Heart left ventricle (tissue), 16 donors: ENCODE results near the gene EHMT1. TPM values are rescaled to one million over a fixed set of nuclear protein-coding genes. Genes with fewer than 3 reads are reported as not detected.

Source experiments
- ATAC-seq, 4 donors: fragments of 200-7000 bp; cut with Tn5 transposase; one replicate each; pipeline ENCODE4 v1.9.1; 2020 to 2022; ENCODE audit warnings: moderate library complexity in 4 of 4, mild to moderate bottlenecking in 3 of 4, moderate number of reproducible peaks in 1 of 4
- DNase-seq, 5 donors: peaks; one replicate each; pipeline ENCODE4 v3.0.0-alpha.2; 2020
- H3K27ac ChIP-seq, 12 donors: fragments of 200-600 bp; sonication (generic) in 4 of 12; one replicate each; pipeline versions ENCODE4 v1.5.0 to v1.8.0; 2016 to 2022; ENCODE audit warnings: mild to moderate bottlenecking in 2 of 12
- H3K27me3 ChIP-seq, 9 donors: fragments of 200-600 bp; sonication (generic) in 2 of 9; one replicate each; pipeline versions ENCODE4 v1.5.1 to v1.8.0; 2016 to 2022; ENCODE audit warnings: mild to moderate bottlenecking in 3 of 9
- H3K36me3 ChIP-seq, 9 donors: fragments of 200-600 bp; sonication (generic) in 2 of 9; one replicate each; pipeline versions ENCODE4 v1.5.0 to v1.8.0; 2018 to 2022; ENCODE audit warnings: mild to moderate bottlenecking in 2 of 9
- H3K4me1 ChIP-seq, 12 donors: fragments of 200-600 bp; sonication (generic) in 4 of 12; one replicate each; pipeline versions ENCODE4 v1.5.0 to v1.8.0; 2016 to 2022; ENCODE audit warnings: mild to moderate bottlenecking in 3 of 12
- H3K4me3 ChIP-seq, 12 donors: fragments of 200-600 bp; sonication (generic) in 4 of 12; one replicate each; pipeline versions ENCODE4 v1.5.0 to v1.8.0; 2017 to 2022; ENCODE audit warnings: mild to moderate bottlenecking in 9 of 12, moderate library complexity in 4 of 12
- H3K9me3 ChIP-seq, 12 donors: fragments of 200-600 bp; sonication (generic) in 4 of 12; one replicate each; pipeline versions ENCODE4 v1.5.0 to v1.8.0; 2016 to 2022; ENCODE audit warnings: mild to moderate bottlenecking in 1 of 12
- POLR2A ChIP-seq, 2 donors: fragments of 450-650 bp; IDR thresholded peaks; one replicate each; pipeline ENCODE4 v1.6.1; 2017; ENCODE audit warnings: antibody characterized with exemption in 2 of 2, mild to moderate bottlenecking in 2 of 2, moderate library complexity in 2 of 2
- WGBS, 4 donors: extraction: QIAGEN DNeasy Blood & Tissue Kit in 2 of 4; methylation state at CpG; one replicate each; pipeline versions ENCODE4 v1.1.5 to v1.1.7; 2013 to 2018; 5-methylcytosine and 5-hydroxymethylcytosine counted together
- intact Hi-C, 10 donors: fragments of 100-400 bp; cut with DNase I; formaldehyde crosslinking; loops; one replicate each; pipeline versions ENCODE4 v1.11.1 to v1.14.2; 2022
- polyA plus RNA-seq, 2 donors: library from polyadenylated mRNA; stranded (reverse); fragments of 200-250 nt; gene quantifications; one replicate each; pipeline ENCODE4 v1.2.3, GENCODE V29; 2013
- total RNA-seq, 9 donors: library from RNA; depleted of rRNA in 2 of 9; stranded (reverse); fragments of >200 nt in 2 of 9; fragmentation: NEBNext Ultra II Directional in 3 of 9; extraction: Animal tissue kit (Norgen Biotek cat#: 25700) in 3 of 9; gene quantifications; one replicate each; pipeline versions ENCODE4 v1.1.0 to v1.2.4, GENCODE V29; 2016 to 2023
- TF ChIP-seq, protein P1 (sequence below), 12 donors: fragments of 200-600 bp; sonication (generic) in 4 of 12; IDR thresholded peaks; one replicate each; pipeline versions ENCODE4 v1.5.0 to v1.8.0; 2018 to 2022; ENCODE audit warnings: antibody characterized with exemption in 12 of 12, mild to moderate bottlenecking in 5 of 12
- donor health status: ischemic (EF 13 %, LVEDD 7.1; RV severe dilation, severe dysfunction).
- donor health status: healthy with polysubstance abuse.
- donor health status: DM: no; HTN: yes; CAD: no.
- donor health status: DM: no; HTN: no; CAD: no.
- donor health status: ischemic (EF 25% LVEDD 6.9; RV normal size, moderate dysfunction).
- donor health status: ischemic (EF 25% LVEDD 5.7; RV mildly dilated, moderate dysfunction).
- donor health status: healthy.
- donor health status: DM: yes; HTN: yes; CAD: no.
- donor health status: ischemic (EF 35%, LVEDD 5.7; RV mildly dilated, moderate dysfunction).
- donor health status: nonischemic (EF 11% LVEDD 7.7; RV severe dilation, severe dysfunction).
- donor health status: DM: yes; HTN: yes; CAD: no.
- donor health status: PGD.
- donor health status: ischemic (EF 29% LVEDD 5.4; RV normal size, mild dysfunction).
- donor health status: nonischemic (EF 23%, LVEDD 6.1; RV moderate dilation, normal function).

Gene EHMT1
- total and polyA plus RNA-seq, 11 donors = 24.5 to 55.9 (median 28.9) TPM

DNA sequence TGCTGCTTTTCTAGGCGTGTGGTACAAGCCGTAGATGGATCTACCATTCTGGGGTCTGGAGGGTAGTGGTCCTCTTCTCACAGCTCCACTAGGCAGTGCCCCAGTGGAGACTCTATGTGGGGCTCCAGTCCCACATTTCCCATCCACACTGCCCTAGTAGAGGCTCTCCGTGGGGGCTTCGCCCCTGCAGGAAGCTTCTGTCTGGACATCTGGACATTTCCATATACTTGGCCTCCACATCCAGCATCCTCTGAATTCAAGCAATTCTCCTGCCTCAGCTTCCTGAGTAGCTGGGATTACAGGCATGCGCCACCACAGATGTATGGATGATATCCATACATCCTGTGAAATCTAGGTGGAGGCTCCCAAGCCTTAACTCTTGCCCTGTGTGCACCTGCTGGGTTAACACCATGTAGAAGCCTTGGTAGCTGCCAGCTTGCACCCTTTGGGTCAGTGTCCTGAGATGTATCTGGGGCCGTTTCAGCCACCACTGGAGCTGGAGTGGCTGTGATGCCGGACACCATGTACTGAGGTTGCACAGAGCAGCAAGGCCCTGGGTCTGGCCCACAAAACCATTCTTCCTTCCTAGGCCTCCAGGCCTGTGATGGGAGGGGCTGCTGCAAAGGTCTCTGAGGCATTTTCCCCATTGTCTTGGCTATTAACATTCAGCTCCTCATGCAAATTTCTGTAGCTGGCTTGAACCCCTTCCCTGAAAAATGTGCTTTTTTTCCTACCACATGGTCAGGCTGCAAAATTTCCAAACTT is 84.0 kb downstream of the EHMT1 start:
- Histone ChIP-seq H3K9me3 (peaks cover 0 to 15% (median 6%) of the 10 kb centered on the region in 12 donors), H3K4me1 (peaks cover 0 to 26% (median 3%) of the 10 kb centered on the region in 12 donors), H3K36me3 (no peaks in the 10 kb centered on the region), H3K4me3 (no peak overlapping the region), H3K27me3 (no peaks in the 10 kb centered on the region), H3K27ac (no peak overlapping the region)
- ATAC-seq = no peak
- TF ChIP-seq, protein P1, sequence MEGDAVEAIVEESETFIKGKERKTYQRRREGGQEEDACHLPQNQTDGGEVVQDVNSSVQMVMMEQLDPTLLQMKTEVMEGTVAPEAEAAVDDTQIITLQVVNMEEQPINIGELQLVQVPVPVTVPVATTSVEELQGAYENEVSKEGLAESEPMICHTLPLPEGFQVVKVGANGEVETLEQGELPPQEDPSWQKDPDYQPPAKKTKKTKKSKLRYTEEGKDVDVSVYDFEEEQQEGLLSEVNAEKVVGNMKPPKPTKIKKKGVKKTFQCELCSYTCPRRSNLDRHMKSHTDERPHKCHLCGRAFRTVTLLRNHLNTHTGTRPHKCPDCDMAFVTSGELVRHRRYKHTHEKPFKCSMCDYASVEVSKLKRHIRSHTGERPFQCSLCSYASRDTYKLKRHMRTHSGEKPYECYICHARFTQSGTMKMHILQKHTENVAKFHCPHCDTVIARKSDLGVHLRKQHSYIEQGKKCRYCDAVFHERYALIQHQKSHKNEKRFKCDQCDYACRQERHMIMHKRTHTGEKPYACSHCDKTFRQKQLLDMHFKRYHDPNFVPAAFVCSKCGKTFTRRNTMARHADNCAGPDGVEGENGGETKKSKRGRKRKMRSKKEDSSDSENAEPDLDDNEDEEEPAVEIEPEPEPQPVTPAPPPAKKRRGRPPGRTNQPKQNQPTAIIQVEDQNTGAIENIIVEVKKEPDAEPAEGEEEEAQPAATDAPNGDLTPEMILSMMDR (IDR thresholded peaks at IDR 0.05) = no peak
- no peak for TF ChIP-seq POLR2A (IDR thresholded peaks at IDR 0.05)
- WGBS, 4 donors = 92 to 100% (median 99%) methylated on average over 6 to 7 of the region's 7 CpGs
- intact Hi-C loops = no loop called here
- no peak for DNase-seq

DNA sequence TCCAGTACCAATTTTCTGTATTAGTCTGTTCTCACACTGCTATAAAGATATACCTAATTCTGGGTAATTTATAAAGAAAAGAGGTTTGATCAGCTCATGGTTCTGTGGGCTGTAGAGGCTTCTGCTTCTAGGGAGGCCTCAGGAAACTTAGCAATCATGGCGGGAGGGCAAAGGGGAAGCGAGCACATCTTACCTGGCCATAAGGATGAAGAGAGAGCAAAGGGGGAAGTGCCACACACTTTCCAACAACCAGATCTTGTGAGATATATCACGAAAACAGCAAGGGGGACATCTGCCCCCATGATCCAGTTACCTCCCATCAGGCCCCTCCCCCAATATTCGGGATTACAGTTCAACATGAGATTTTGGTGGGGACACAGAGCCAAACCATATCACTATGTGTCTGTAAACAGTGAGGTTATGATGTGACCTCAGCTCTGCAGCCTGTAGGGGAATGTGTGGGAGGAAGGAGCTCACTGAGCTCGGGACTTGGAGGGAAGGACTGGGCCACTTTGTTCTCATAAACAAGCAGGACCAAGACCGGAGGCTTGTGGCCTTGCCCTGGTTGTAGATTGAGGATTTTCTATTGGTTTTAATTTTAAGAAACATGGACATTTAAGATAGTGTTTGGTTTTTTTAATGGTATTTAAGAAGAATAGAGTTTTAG is 85.2 kb downstream of the EHMT1 start:
- no peak overlapping the region for H3K4me3 ChIP-seq
- ATAC-seq (peak in 2 of 4 donors; percentile 37 to 38), DNase-seq (no peak)
- H3K27me3 ChIP-seq = no peaks in the 10 kb centered on the region
- TF ChIP-seq, protein P1 (IDR thresholded peaks at IDR 0.05) = no peak
- no peak for TF ChIP-seq POLR2A (IDR thresholded peaks at IDR 0.05)
- intact Hi-C loops = no loop called here
- H3K36me3 ChIP-seq = no peaks in the 10 kb centered on the region
- H3K9me3 ChIP-seq = peaks cover 0 to 15% (median 6%) of the 10 kb centered on the region in 12 donors
- peaks cover 0 to 38% (median 6%) of the 10 kb centered on the region in 12 donors for H3K4me1 ChIP-seq
- H3K27ac ChIP-seq = peak overlapping the region in 1 of 12 donors; percentile 37
- WGBS, 4 donors = 80 to 89% (median 87%) methylated on average over 6 of the region's 6 CpGs

DNA sequence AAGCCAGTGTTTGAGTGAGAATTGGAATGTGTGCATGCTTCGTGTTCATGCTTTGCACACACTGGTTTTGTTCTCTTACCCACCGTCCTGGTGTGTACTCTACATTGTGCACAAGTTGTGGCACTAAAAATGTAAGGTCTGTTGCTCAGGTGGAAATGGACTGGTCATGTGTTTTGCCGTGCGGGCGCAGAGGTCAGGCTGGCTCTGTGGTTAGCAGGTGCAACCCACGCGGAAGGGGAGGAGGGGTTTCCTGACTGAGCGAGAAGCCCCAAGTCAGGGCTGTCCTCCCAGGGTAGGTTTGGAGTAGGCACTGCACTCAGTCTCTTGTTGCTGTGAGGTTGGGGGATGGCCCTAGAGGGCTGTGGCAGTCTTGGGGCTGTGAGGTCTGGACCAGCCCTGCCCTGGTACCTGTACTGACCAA is 86.6 kb downstream of the EHMT1 start:
- no peak for DNase-seq
- H3K36me3 ChIP-seq = no peaks in the 10 kb centered on the region
- no peak for TF ChIP-seq POLR2A (IDR thresholded peaks at IDR 0.05)
- TF ChIP-seq, protein P1 (IDR thresholded peaks at IDR 0.05) = no peak
- H3K27ac ChIP-seq = no peak overlapping the region
- peaks cover 0 to 15% (median 6%) of the 10 kb centered on the region in 12 donors for H3K9me3 ChIP-seq
- 77 to 93% (median 89%) methylated on average over 8 of the region's 8 CpGs for WGBS, 4 donors
- intact Hi-C loops = no loop called here
- H3K27me3 ChIP-seq = no peaks in the 10 kb centered on the region
- peak in 1 of 4 donors; percentile 24 for ATAC-seq
- H3K4me1 ChIP-seq = peaks cover 0 to 46% (median 7%) of the 10 kb centered on the region in 12 donors
- H3K4me3 ChIP-seq = no peak overlapping the region

GRCh38 chr9:137705906-137706305 is 87.1 kb downstream of the EHMT1 start:
- ATAC-seq (peak in 1 of 4 donors; percentile 35), DNase-seq (no peak)
- Histone ChIP-seq H3K27me3 (no peaks in the 10 kb centered on the region), H3K27ac (no peak overlapping the region), H3K9me3 (peaks cover 0 to 15% (median 6%) of the 10 kb centered on the region in 12 donors), H3K4me1 (peaks cover 0 to 46% (median 7%) of the 10 kb centered on the region in 12 donors), H3K36me3 (peaks cover 0 to 3% (median under 1%) of the 10 kb centered on the region in 9 donors), H3K4me3 (no peak overlapping the region)
- no peak for TF ChIP-seq POLR2A (IDR thresholded peaks at IDR 0.05)
- TF ChIP-seq, protein P1 (IDR thresholded peaks at IDR 0.05) = no peak
- intact Hi-C loops = no loop called here
- 74 to 83% (median 77%) methylated on average over 3 to 10 of the region's 10 CpGs for WGBS, 4 donors
